ENCODE measurements around the gene ARMC5. TPM values are rescaled to one million over a fixed set of nuclear protein-coding genes. Genes with fewer than 3 reads are reported as not detected.
"Not testable (repeated sequence)": the region's sequence is repeated elsewhere in the genome, so short reads cannot be mapped to it uniquely, and the experiment has no call there.

The ARMC5 gene
- total RNA-seq, 6 experiments from 2014 or later: 7.6 to 11.8 (median 9.3) TPM

- TF ChIP-seq CTCF (IDR thresholded peaks at IDR 0.05): no peak
- H3K27me3 Mint-ChIP-seq (ENCODE audit: insufficient read depth): peaks cover 39% of the 10 kb centered on the region
- H3K9me3 Mint-ChIP-seq: peaks cover 5% of the 10 kb centered on the region; the same call in 1 of the 2 replicates
- no peak for DNase-seq
- peaks cover 12% of the 10 kb centered on the region for H3K4me1 Mint-ChIP-seq (ENCODE audit: low read depth)
- no peak overlapping the region for H3K27ac Mint-ChIP-seq
- H3K4me3 Mint-ChIP-seq: no peak overlapping the region
- H3K36me3 Mint-ChIP-seq (ENCODE audit: low read depth): no peaks in the 10 kb centered on the region
Measured at GRCh38 chr16:31413943-31414342, 45.4 kb upstream of the ARMC5 start.

GRCh38 chr16:31414706-31415105 lies 44.6 kb upstream of the ARMC5 start:
- Mint-ChIP-seq H3K27me3 (ENCODE audit: insufficient read depth) (peaks cover 36% of the 10 kb centered on the region), H3K4me3 (no peak overlapping the region), H3K4me1 (ENCODE audit: low read depth) (peaks cover 5% of the 10 kb centered on the region), H3K9me3 (peaks cover 5% of the 10 kb centered on the region; the same call in 1 of the 2 replicates), H3K36me3 (ENCODE audit: low read depth) (no peaks in the 10 kb centered on the region), H3K27ac (no peak overlapping the region)
- no peak for TF ChIP-seq CTCF (IDR thresholded peaks at IDR 0.05)
- DNase-seq: no peak

GRCh38 chr16:31416371-31416770 lies 42.9 kb upstream of the ARMC5 start:
- Mint-ChIP-seq H3K27me3 (ENCODE audit: insufficient read depth) (peaks cover 37% of the 10 kb centered on the region), H3K36me3 (ENCODE audit: low read depth) (no peaks in the 10 kb centered on the region), H3K9me3 (peaks cover 11% of the 10 kb centered on the region), H3K27ac (no peak overlapping the region), H3K4me1 (ENCODE audit: low read depth) (no peaks in the 10 kb centered on the region), H3K4me3 (no peak overlapping the region)
- no peak for TF ChIP-seq CTCF (IDR thresholded peaks at IDR 0.05)
- DNase-seq: no peak

GRCh38 chr16:31417036-31417435 lies 42.3 kb upstream of the ARMC5 start:
- Mint-ChIP-seq H3K27me3 (ENCODE audit: insufficient read depth) (peaks cover 43% of the 10 kb centered on the region), H3K9me3 (peaks cover 17% of the 10 kb centered on the region)
- not testable (repeated sequence) for H3K36me3 Mint-ChIP-seq (ENCODE audit: low read depth); H3K27ac Mint-ChIP-seq; DNase-seq; H3K4me1 Mint-ChIP-seq (ENCODE audit: low read depth); H3K4me3 Mint-ChIP-seq

GRCh38 chr16:31417916-31418315 lies 41.4 kb upstream of the ARMC5 start:
- Mint-ChIP-seq H3K36me3 (ENCODE audit: low read depth) (no peaks in the 10 kb centered on the region), H3K27me3 (ENCODE audit: insufficient read depth) (peaks cover 41% of the 10 kb centered on the region), H3K27ac (no peak overlapping the region), H3K4me1 (ENCODE audit: low read depth) (no peaks in the 10 kb centered on the region), H3K4me3 (no peak overlapping the region), H3K9me3 (peaks cover 23% of the 10 kb centered on the region)
- DNase-seq: no peak
- TF ChIP-seq CTCF (IDR thresholded peaks at IDR 0.05): no peak

GRCh38 chr16:31420037-31420436 lies 39.3 kb upstream of the ARMC5 start:
- DNase-seq: no peak
- Mint-ChIP-seq H3K36me3 (ENCODE audit: low read depth) (no peaks in the 10 kb centered on the region), H3K4me3 (no peak overlapping the region), H3K9me3 (peaks cover 26% of the 10 kb centered on the region), H3K27me3 (ENCODE audit: insufficient read depth) (peaks cover 40% of the 10 kb centered on the region), H3K4me1 (ENCODE audit: low read depth) (no peaks in the 10 kb centered on the region), H3K27ac (no peak overlapping the region)
- TF ChIP-seq CTCF (IDR thresholded peaks at IDR 0.05): no peak
